K562 (cell line): ENCODE results near the gene MTCH2.

ENCODE experiments used
- CHD2 ChIP-seq: IDR thresholded peaks from 2 replicates; pipeline ENCODE4 v1.6.1; 2011; ENCODE audit warnings: low read depth, low read length
- CTCF ChIP-seq, 3 experiments: IDR thresholded peaks in 2 of 3; conservative IDR thresholded peaks in 1 of 3; 2 replicates each; pipeline ENCODE4 v1.5.1; 2011 to 2012; ENCODE audit warnings: low read length in 3 of 3, mild to moderate bottlenecking in 3 of 3, control low read depth in 2 of 3, improper control_type of control experiment in 1 of 3, inconsistent platforms in 1 of 3, low read depth in 1 of 3, mixed read lengths in 1 of 3, moderate library complexity in 1 of 3; ENCODE audit not compliant: insufficient read depth in 2 of 3
- E2F4 ChIP-seq: sonication (generic); formaldehyde crosslinking; IDR thresholded peaks from 2 replicates; pipeline ENCODE4 v1.8.0; 2022; ENCODE audit warnings: mild to moderate bottlenecking, low read depth, missing genetic modification reagents
- FOXM1 ChIP-seq, 2 experiments: fragments of 450-650 bp in 1 of 2; sonication (generic) in 1 of 2; formaldehyde crosslinking in 1 of 2; IDR thresholded peaks; 2 replicates each; pipeline versions ENCODE4 v1.6.1 to v1.9.0; 2017 to 2022; ENCODE audit warnings: low read depth in 2 of 2, mild to moderate bottlenecking in 2 of 2, missing genetic modification reagents in 1 of 2, moderate library complexity in 1 of 2
- POLR2AphosphoS5 ChIP-seq: IDR thresholded peaks from 2 replicates; pipeline ENCODE4 v1.6.1; 2011; ENCODE audit warnings: mild to moderate bottlenecking, low read depth, low read length, moderate library complexity; ENCODE audit not compliant: control insufficient read depth, insufficient read depth
- RFX5 ChIP-seq: IDR thresholded peaks from 2 replicates; pipeline ENCODE4 v1.6.1; 2011; ENCODE audit warnings: low read depth, mild to moderate bottlenecking, improper control_type of control experiment, low read length
- SMAD4 ChIP-seq: fragments of 250-450 bp; sonication (Bioruptor Pico); conservative IDR thresholded peaks from 2 replicates; pipeline ENCODE4 v1.8.0; 2021; ENCODE audit warnings: inconsistent platforms, mild to moderate bottlenecking, moderate library complexity
- SREBF2 ChIP-seq: sonication (generic); formaldehyde crosslinking; IDR thresholded peaks from 2 replicates; pipeline ENCODE4 v1.4.0; 2020; ENCODE audit warnings: mild to moderate bottlenecking, missing genetic modification reagents
- TAF1 ChIP-seq: IDR thresholded peaks from 2 replicates; pipeline ENCODE4 v1.6.1; 2011; ENCODE audit warnings: mild to moderate bottlenecking, low read length, moderate library complexity; ENCODE audit not compliant: insufficient read depth, control insufficient read depth, severe bottlenecking; ENCODE audit errors: extremely low read depth
- ZBTB1 ChIP-seq: sonication (generic); formaldehyde crosslinking; IDR thresholded peaks from 2 replicates; pipeline ENCODE4 v1.8.1; 2023; ENCODE audit warnings: missing genetic modification reagents, low read depth, mild to moderate bottlenecking, borderline replicate concordance
- ZNF512 ChIP-seq: IDR thresholded peaks from 2 replicates; pipeline ENCODE4 v1.6.1; 2016; ENCODE audit warnings: missing genetic modification characterization, missing compliant biosample characterization

- TF ChIP-seq POLR2AphosphoS5 (no peak), SMAD4 (no peak), SREBF2 (CRISPR knock-in tag) (no peak), CTCF (IDR thresholded peaks at IDR 0.05 in 2 of 3, conservative IDR thresholded peaks at IDR 0.05 in 1 of 3; ENCODE audit: insufficient read depth in 2 of 3, low read depth in 1 of 3, low read length in 3 of 3) (no peak), RFX5 (no peak), ZBTB1 (no peak), E2F4 (CRISPR knock-in tag) (no peak), FOXM1 (IDR thresholded peaks at IDR 0.05; ENCODE audit: low read depth) (no peak), FOXM1 (CRISPR knock-in tag; IDR thresholded peaks at IDR 0.05; ENCODE audit: low read depth) (no peak), ZNF512 (tag) (no peak), CHD2 (no peak), TAF1 (no peak)
Observed at GRCh38 chr11:47592251-47592650, 50.1 kb downstream of the MTCH2 start.
